Spinal cord (tissue), 10 donors: ENCODE measurements around the gene PRR12. TPM values are rescaled to one million over a fixed set of nuclear protein-coding genes. Genes with fewer than 3 reads are reported as not detected.

Experiments
- DNase-seq, 6 donors: peaks; one replicate each; pipeline versions ENCODE4 v3.0.0 to v3.0.0-alpha.2; 2013 to 2015; ENCODE audit warnings: low spot score in 6 of 6, low read depth in 4 of 6
- H3K27ac ChIP-seq: one replicate; pipeline ENCODE4 v1.5.1; 2013; ENCODE audit warnings: low read depth, low read length, control low read depth
- H3K27me3 ChIP-seq: one replicate; pipeline ENCODE4 v1.6.1; 2013; ENCODE audit warnings: low read length; ENCODE audit not compliant: control insufficient read depth, insufficient read depth
- H3K36me3 ChIP-seq: one replicate; pipeline ENCODE4 v1.6.1; 2013; ENCODE audit warnings: low read length; ENCODE audit not compliant: control insufficient read depth, insufficient read depth
- H3K4me1 ChIP-seq: one replicate; pipeline ENCODE4 v1.6.1; 2013; ENCODE audit warnings: low read length; ENCODE audit not compliant: control insufficient read depth, insufficient read depth
- H3K4me3 ChIP-seq: one replicate; pipeline ENCODE4 v1.5.1; 2013; ENCODE audit warnings: low read depth, low read length, control low read depth
- H3K9me3 ChIP-seq: one replicate; pipeline ENCODE4 v1.6.1; 2013; ENCODE audit warnings: low read length; ENCODE audit not compliant: control insufficient read depth, insufficient read depth
- whole genome bisulfite sequencing: methylation state at CpG from one replicate; pipeline ENCODE4 v1.1.5; 2013; ENCODE audit warnings: missing lambda C conversion rate; ENCODE audit not compliant: insufficient coverage; 5-methylcytosine and 5-hydroxymethylcytosine counted together
- polyA plus RNA-seq, 2 donors: library from polyadenylated mRNA; unstranded; fragments of 120-200 nt; gene quantifications; one replicate each; pipeline ENCODE4 v1.2.1, GENCODE V29; 2013; ENCODE audit not compliant: insufficient read length in 2 of 2
- total RNA-seq, 2 donors: library from RNA; depleted of rRNA in 1 of 2; stranded (reverse); fragments of 120-200 nt in 1 of 2; fragments of >200 nt in 1 of 2; gene quantifications; one replicate each; pipeline versions ENCODE4 v1.2.3 to v1.2.4, GENCODE V29; 2013 to 2014
- donor health status: healthy.

The PRR12 gene
- total and polyA plus RNA-seq, 4 donors = 6.6 to 42.3 (median 22.9) TPM

DNA sequence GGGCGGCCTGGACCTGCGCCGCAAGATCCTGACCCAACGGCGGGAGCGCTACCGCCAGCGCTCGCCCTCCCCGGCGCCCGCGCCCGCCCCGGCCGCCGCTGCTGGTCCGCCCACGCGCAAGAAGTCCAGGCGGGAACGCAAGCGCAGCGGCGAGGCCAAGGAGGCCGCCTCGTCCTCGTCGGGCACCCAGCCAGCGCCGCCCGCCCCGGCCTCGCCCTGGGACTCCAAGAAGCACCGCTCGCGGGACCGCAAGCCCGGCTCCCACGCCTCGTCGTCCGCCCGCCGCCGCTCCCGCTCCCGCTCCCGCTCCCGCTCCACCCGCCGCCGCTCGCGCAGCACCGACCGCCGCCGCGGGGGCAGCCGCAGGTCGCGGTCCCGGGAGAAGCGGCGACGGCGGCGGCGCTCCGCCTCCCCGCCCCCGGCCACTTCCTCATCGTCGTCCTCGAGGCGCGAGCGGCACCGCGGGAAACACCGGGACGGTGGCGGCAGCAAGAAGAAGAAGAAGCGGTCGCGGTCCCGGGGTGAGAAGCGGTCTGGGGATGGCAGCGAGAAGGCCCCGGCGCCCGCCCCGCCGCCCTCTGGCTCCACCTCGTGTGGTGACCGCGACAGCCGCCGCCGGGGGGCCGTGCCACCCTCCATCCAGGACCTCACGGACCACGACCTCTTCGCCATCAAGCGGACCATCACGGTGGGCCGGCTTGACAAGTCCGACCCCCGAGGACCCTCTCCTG, 61.0 kb downstream of the PRR12 start:
- WGBS = 95% methylated on average over 99 of the region's 110 CpGs
- H3K4me3 ChIP-seq = no peak overlapping the region
- no peaks in the 10 kb centered on the region for H3K27me3 ChIP-seq
- DNase-seq = no peak
- peaks cover 91% of the 10 kb centered on the region for H3K36me3 ChIP-seq
- H3K4me1 ChIP-seq = no peaks in the 10 kb centered on the region
- no peaks in the 10 kb centered on the region for H3K9me3 ChIP-seq
- no peak overlapping the region for H3K27ac ChIP-seq

DNA sequence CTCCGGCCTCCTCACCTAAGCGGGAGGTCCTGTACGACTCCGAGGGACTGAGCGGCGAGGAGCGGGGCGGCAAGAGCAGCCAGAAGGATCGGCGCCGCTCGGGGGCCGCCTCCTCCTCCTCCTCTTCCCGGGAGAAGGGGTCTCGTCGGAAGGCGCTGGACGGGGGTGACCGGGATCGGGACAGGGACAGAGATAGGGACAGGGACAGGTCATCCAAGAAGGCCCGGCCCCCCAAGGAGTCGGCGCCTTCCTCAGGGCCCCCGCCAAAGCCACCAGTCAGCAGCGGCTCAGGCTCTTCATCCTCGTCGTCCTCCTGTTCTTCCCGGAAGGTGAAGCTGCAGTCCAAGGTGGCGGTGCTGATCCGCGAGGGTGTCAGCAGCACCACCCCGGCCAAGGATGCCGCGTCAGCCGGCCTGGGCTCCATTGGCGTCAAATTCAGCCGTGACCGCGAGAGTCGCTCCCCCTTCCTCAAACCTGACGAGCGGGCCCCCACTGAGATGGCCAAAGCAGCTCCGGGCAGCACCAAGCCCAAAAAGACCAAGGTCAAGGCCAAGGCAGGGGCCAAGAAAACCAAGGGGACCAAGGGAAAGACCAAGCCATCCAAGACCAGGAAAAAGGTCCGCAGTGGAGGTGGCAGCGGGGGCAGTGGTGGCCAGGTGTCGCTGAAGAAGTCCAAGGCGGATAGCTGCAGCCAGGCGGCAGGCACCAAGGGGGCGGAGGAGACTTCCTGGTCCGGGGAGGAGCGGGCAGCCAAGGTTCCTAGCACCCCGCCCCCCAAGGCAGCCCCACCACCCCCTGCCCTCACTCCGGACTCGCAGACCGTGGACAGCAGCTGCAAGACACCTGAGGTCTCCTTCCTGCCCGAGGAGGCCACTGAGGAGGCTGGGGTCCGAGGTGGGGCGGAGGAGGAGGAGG, 61.8 kb downstream of the PRR12 start:
- H3K4me1 ChIP-seq = no peaks in the 10 kb centered on the region
- WGBS = 97% methylated on average over 51 of the region's 58 CpGs
- no peak overlapping the region for H3K4me3 ChIP-seq
- no peaks in the 10 kb centered on the region for H3K9me3 ChIP-seq
- no peak for DNase-seq
- no peaks in the 10 kb centered on the region for H3K27me3 ChIP-seq
- H3K36me3 ChIP-seq = peaks cover 91% of the 10 kb centered on the region
- no peak overlapping the region for H3K27ac ChIP-seq

DNA sequence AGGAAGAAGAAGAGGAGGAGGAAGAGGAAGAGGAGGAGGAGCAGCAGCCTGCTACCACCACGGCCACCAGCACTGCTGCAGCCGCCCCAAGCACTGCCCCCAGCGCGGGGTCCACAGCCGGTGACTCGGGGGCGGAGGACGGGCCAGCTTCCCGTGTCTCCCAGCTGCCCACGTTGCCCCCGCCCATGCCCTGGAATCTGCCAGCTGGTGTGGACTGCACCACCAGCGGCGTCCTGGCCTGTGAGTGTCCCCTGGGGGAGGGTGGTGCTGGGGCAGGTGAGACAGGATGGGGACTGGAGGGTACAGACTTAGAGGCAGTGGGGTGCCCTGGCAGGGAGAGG, 62.5 kb downstream of the PRR12 start:
- 92% methylated on average over 9 of the region's 13 CpGs for WGBS
- Histone ChIP-seq H3K9me3 (no peaks in the 10 kb centered on the region), H3K4me1 (no peaks in the 10 kb centered on the region), H3K27ac (no peak overlapping the region), H3K36me3 (peaks cover 92% of the 10 kb centered on the region), H3K27me3 (no peaks in the 10 kb centered on the region), H3K4me3 (no peak overlapping the region)
- no peak for DNase-seq

DNA sequence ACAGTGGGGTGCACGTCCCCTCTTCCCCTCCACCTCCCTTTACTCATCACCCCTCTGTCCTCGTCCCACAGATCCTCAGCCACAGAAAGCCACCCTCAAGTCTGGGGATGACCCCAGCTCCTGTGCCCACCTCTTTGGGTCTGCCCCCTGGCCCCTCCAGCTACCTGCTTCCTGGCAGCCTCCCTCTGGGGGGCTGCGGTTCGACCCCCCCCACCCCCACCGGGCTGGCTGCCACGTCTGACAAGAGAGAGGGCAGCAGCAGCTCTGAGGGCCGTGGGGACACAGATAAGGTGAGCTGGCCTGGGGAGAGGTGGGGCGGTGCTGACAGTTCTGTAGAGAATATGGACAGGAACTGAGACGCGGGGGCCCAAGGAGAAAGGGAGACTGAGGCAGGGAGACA, 63.6 kb downstream of the PRR12 start:
- Histone ChIP-seq H3K9me3 (no peaks in the 10 kb centered on the region), H3K27ac (no peak overlapping the region), H3K4me3 (no peak overlapping the region), H3K4me1 (no peaks in the 10 kb centered on the region), H3K27me3 (no peaks in the 10 kb centered on the region), H3K36me3 (peaks cover 95% of the 10 kb centered on the region)
- 93% methylated on average over 10 of the region's 10 CpGs for WGBS
- DNase-seq = no peak

DNA sequence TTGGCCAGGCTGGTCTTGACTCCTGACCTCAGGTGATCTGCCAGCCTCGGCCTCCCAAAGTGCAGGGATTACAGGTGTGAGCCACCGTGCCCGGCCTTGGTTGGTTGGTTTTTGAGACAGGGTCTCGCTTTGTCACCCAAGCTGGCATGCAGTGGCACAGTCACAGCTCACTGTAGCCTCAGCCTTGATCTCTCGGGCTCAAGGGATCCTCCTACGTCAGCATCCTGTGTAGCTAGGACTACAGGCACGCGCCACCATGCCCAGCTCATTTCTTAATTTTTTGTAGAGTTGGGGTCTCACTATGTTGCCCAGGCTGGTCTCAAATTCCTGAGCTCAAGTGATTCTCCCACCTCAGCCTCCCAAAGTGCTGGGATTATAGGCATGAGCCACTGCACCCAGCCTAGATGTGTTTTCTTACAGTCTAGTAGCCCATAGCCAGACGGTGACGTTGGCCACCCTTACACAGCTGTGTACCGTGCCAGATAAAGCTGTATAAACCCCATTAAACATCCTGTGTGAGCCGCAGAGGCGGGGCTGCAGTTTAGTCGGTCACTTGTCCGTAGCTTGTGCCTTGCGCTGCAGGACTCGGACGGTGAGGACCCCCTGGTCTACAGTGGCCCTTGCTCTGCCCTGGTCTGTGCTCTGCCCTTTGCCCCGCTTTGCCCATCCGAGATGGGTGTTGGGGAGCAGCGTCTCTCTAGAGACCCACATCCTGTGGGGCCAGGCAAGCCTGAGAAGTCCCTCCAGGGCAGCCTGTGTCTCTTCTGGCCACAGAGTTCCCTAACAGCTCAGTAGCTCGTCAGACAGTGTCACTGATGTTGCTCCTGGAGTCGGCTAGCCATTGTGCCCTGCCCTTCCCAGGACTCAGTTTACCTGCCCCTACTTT, 64.8 kb downstream of the PRR12 start:
- no peak for DNase-seq
- Histone ChIP-seq H3K4me1 (no peaks in the 10 kb centered on the region), H3K4me3 (no peak overlapping the region), H3K27me3 (no peaks in the 10 kb centered on the region), H3K36me3 (peaks cover 95% of the 10 kb centered on the region), H3K27ac (no peak overlapping the region), H3K9me3 (no peaks in the 10 kb centered on the region)
- WGBS = 92% methylated on average over 22 of the region's 23 CpGs

DNA sequence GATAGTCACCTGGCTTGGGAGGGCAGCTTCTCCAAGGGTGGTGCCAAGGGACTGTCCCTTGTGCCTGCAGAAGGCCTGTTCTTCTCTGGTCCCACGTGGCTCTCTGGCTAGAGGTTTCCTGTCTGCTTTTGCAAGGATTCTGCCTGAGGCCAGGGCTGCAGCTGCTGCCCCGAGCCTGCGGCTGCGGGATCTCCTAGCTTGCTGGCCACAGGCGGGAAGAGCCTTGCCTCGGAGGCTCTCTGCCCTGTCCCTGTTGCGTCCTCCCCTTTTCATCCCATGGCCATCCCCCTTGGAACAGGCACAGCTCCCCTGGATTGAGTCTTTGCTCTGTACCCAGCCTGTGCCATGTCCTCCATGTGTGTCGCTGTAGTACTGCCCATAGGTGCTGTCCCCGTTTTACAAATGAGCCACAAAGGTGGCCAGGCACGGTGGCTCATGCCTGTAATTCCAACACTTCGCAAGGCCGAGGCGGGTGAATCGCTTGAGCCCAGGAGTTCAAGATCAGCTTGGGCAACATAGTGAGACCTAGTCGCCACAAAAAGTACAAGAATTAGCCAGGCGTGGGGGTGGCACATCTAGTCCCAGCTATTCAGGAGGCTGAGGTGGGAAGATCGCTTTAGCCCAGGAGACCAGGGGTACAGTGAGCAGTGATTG, 65.6 kb downstream of the PRR12 start:
- H3K4me3 ChIP-seq = no peak overlapping the region
- H3K36me3 ChIP-seq = peaks cover 96% of the 10 kb centered on the region
- no peaks in the 10 kb centered on the region for H3K27me3 ChIP-seq
- H3K9me3 ChIP-seq = no peaks in the 10 kb centered on the region
- no peak overlapping the region for H3K27ac ChIP-seq
- H3K4me1 ChIP-seq = no peaks in the 10 kb centered on the region
- DNase-seq = no peak
- WGBS = 91% methylated on average over 17 of the region's 17 CpGs

DNA sequence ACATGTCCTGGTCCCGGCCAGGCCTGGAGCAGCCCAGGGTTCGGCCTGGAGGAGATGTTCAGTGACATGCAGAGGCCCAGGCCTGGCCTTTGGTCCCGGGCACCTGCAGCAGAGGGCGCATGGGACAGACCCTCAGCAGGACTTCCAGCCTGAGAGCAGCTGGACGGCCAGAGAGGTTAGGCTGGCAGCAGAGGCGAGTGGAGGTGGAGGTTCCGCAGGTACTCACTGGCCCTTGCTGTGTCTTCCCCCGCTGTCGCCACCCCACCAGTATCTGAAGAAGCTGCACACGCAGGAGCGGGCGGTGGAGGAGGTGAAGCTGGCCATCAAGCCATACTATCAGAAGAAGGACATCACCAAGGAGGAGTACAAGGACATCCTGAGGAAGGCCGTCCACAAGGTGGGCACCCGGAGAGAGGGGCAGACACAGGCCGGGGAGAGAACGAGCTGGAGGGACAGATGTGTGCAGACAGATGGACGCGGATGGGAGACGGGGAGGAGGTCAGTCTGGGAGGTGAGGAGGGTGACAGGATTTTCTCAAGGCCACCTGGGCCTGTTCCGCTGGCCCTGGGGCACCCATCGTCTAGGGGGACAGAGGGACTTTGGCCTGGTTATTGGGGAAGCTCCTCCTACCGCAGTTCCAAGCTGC, 66.6 kb downstream of the PRR12 start:
- no peak overlapping the region for H3K27ac ChIP-seq
- peaks cover 100% of the 10 kb centered on the region for H3K36me3 ChIP-seq
- no peaks in the 10 kb centered on the region for H3K4me1 ChIP-seq
- no peaks in the 10 kb centered on the region for H3K27me3 ChIP-seq
- DNase-seq = no peak
- H3K9me3 ChIP-seq = no peaks in the 10 kb centered on the region
- H3K4me3 ChIP-seq = no peak overlapping the region
- WGBS = 94% methylated on average over 22 of the region's 22 CpGs

DNA sequence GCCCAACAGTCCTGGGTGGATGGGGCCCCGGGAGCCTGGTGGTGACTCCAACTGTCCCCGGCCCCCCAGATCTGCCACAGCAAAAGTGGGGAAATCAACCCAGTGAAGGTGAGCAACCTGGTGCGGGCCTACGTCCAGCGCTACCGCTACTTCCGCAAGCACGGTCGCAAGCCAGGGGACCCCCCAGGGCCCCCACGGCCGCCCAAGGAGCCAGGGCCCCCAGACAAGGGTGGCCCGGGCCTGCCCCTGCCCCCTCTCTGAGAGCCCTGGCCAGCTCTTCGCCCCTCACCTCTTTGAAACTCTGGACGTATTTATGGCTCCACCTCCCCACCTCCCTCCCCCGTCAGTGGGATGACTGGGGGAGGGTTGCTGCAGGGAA, 67.1 kb downstream of the PRR12 start:
- no peaks in the 10 kb centered on the region for H3K27me3 ChIP-seq
- no peaks in the 10 kb centered on the region for H3K4me1 ChIP-seq
- H3K9me3 ChIP-seq = no peaks in the 10 kb centered on the region
- no peak overlapping the region for H3K4me3 ChIP-seq
- WGBS = 95% methylated on average over 11 of the region's 15 CpGs
- DNase-seq = no peak
- peaks cover 100% of the 10 kb centered on the region for H3K36me3 ChIP-seq
- H3K27ac ChIP-seq = no peak overlapping the region
